Smooth muscle cell of bladder (primary cell): ENCODE results near the gene CDH23. TPM values are rescaled to one million over a fixed set of nuclear protein-coding genes. Genes with fewer than 3 reads are reported as not detected.

Experiments used
- total RNA-seq: library from RNA; depleted of rRNA; stranded (reverse); fragments of >200 nt; gene quantifications from 2 replicates; pipeline ENCODE4 v1.2.3, GENCODE V29; 2014

The CDH23 gene
- 0.14 and 0.18 TPM in 2 replicates for total RNA-seq

GRCh38 chr10:71396711-71397295 is at the start of gene CDH23:
Gene CDH23 (plus strand): TSS chr10:71396920. CDS start chr10:71439832, 42,912 bp downstream.

GRCh38 chr10:71719464-71720201 is 322.9 kb downstream of the CDH23 start, which contains the start of gene C10orf105:
Gene C10orf105 (minus strand): TSS chr10:71719778. CDS start chr10:71716337, 3,441 bp downstream.

GRCh38 chr10:71773221-71773971 is 376.7 kb downstream of the CDH23 start, which contains the start of gene VSIR:
Gene VSIR (minus strand): TSS chr10:71773520. CDS start chr10:71773439, 81 bp downstream.

GRCh38 chr10:71850743-71851464 is 454.2 kb downstream of the CDH23 start, which contains the start of gene PSAP:
Gene PSAP (minus strand): TSS chr10:71851251. CDS start chr10:71851221, 30 bp downstream.

Other genes starting within 250 kb of the CDH23 start
- 22.0 and 24.2 TPM in 2 replicates for gene UNC5B, start 184.3 kb upstream of the CDH23 start, total RNA-seq
- gene SLC29A3, start 77.7 kb upstream of the CDH23 start, total RNA-seq: 1.1 and 1.5 TPM in 2 replicates